ENCODE measurements around the gene ZFAND3. TPM values are rescaled to one million over a fixed set of nuclear protein-coding genes. Genes with fewer than 3 reads are reported as not detected.
A peak's percentile ranks its signal among the peaks of the same experiment; 100 is the strongest.

ZFAND3 gene, protein sequence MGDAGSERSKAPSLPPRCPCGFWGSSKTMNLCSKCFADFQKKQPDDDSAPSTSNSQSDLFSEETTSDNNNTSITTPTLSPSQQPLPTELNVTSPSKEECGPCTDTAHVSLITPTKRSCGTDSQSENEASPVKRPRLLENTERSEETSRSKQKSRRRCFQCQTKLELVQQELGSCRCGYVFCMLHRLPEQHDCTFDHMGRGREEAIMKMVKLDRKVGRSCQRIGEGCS
- total RNA-seq (2021; fragmentation: NEBNext Ultra II Directional; extraction: Animal tissue kit (Norgen Biotek cat#: 25700)) = 10 to 100 TPM; 75.2 to 93.2 (median 87.0) TPM
- long read RNA-seq, partial matches to known transcripts = 2 of 17 reads
- long read RNA-seq, other reads (novel, unspliced or antisense) = 12 of 17 reads

DNA sequence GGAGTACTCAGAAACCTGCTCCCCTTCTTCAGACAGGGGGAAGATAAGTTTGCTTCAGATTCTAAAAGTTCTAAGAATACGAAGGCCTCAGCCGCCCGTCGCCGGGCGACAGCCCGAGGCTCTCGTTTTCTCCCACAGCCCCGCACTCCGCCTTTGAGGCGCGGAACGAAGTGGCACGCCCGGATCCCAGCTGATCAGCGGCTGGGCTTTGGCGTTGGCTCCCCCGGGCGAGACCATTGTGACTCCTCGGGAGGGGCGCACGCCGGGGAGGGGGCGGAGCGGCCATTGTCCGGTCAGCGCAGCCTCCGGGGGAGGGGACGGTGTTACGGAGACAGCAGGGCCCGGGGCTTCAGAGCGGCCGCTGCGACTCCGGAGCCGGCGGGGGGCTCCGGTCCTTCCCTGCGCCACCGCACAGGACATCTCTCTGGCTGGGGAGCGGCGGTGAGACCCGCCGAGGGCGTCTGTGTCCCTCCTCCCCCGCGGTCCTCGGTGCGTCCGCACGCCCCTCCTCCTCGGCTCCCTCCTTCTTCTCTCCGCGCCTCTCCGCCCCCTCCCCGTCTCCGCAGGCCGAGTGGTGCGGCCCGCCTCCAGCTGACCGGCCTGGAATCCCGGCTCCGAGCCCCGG, at the start of gene ZFAND3:
Gene ZFAND3, plus strand, starts transcription at position 551 of the 625 bp plus-strand sequence. CDS start 219 bp downstream, outside the sequence.
- Mint-ChIP-seq H3K4me3 (peak within 1 kb of the TSS; percentile 95), H3K36me3 (ENCODE audit: low read depth) (no peaks in the 10 kb centered on the region), H3K27ac (peak within 1 kb of the TSS; percentile 97), H3K9me3 (no peaks in the 10 kb centered on the region), H3K27me3 (ENCODE audit: insufficient read depth) (no peaks in the 10 kb centered on the region), H3K4me1 (ENCODE audit: low read depth) (peaks cover 40% of the 10 kb centered on the region)
- peak; percentile 95 for DNase-seq
- TF ChIP-seq CTCF (IDR thresholded peaks at IDR 0.05) = no peak

DNA sequence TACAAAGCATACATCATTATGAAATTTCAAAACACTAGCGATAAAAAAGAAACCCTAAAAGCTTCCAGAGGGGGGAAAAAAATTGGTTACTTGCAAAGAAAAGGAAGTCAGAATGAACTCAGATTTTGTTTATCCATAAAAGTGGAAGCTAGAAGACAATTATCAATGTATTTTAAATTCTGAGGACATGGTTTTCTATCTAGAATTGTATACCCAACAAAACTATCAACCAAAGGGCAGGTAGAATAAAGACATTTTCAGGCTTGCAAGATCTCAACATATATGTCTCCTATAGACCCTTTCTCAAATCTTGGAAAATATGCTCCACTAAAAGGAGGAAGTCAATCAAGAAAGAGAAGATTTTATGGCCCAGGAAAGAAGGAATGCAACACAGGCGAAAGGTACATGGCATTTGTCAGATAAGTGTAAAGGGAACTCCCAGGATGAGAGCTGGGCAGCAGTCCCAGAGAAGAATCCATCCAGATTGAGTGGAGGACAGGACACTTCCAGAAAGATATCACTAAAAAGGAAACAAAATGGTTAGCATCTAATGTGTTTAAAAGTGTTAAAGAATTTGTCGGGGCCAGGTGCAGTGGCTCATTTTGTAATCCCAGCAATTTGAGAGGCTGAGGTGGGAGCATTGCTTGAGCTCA, 45.4 kb upstream of the ZFAND3 start:
- no peak overlapping the region for H3K4me3 Mint-ChIP-seq
- peaks cover 20% of the 10 kb centered on the region for H3K27me3 Mint-ChIP-seq (ENCODE audit: insufficient read depth)
- H3K36me3 Mint-ChIP-seq (ENCODE audit: low read depth) = no peaks in the 10 kb centered on the region; the same call in 1 of the 2 replicates
- no peaks in the 10 kb centered on the region for H3K4me1 Mint-ChIP-seq (ENCODE audit: low read depth)
- DNase-seq = no peak
- H3K9me3 Mint-ChIP-seq = no peaks in the 10 kb centered on the region
- no peak overlapping the region for H3K27ac Mint-ChIP-seq
- TF ChIP-seq CTCF (IDR thresholded peaks at IDR 0.05) = no peak

DNA sequence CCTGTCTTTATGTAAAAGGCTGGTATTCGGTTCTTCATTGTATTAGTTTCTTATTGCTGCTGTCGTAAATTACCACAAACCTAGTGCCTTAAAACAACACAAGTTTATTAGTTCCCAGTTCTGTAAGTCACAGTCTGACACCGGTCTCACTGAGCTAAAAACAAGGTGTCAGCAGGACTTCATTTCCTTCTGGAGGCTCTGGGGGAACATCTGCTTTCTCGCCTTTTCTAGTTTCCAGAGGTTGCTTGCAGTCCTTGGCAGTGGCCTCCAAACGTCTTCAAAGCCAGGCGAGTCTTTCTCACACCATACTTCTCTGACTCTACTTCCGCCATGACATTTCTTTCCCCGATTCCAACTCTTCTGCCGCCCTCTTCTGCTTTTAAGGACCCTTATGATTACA, 43.0 kb upstream of the ZFAND3 start:
- Mint-ChIP-seq H3K4me3 (no peak overlapping the region), H3K27ac (no peak overlapping the region), H3K9me3 (no peaks in the 10 kb centered on the region), H3K36me3 (ENCODE audit: low read depth) (no peaks in the 10 kb centered on the region; the same call in 1 of the 2 replicates), H3K4me1 (ENCODE audit: low read depth) (no peaks in the 10 kb centered on the region), H3K27me3 (ENCODE audit: insufficient read depth) (peaks cover 16% of the 10 kb centered on the region)
- TF ChIP-seq CTCF (IDR thresholded peaks at IDR 0.05) = no peak
- no peak for DNase-seq

GRCh38 chr6:37777272-37777834, 42.2 kb upstream of the ZFAND3 start:
- Mint-ChIP-seq H3K36me3 (ENCODE audit: low read depth) (no peaks in the 10 kb centered on the region; the same call in 1 of the 2 replicates), H3K9me3 (no peaks in the 10 kb centered on the region), H3K27me3 (ENCODE audit: insufficient read depth) (peaks cover 16% of the 10 kb centered on the region), H3K4me3 (no peak overlapping the region), H3K27ac (no peak overlapping the region), H3K4me1 (ENCODE audit: low read depth) (no peaks in the 10 kb centered on the region)
- no peak for DNase-seq
- no peak for TF ChIP-seq CTCF (IDR thresholded peaks at IDR 0.05)

DNA sequence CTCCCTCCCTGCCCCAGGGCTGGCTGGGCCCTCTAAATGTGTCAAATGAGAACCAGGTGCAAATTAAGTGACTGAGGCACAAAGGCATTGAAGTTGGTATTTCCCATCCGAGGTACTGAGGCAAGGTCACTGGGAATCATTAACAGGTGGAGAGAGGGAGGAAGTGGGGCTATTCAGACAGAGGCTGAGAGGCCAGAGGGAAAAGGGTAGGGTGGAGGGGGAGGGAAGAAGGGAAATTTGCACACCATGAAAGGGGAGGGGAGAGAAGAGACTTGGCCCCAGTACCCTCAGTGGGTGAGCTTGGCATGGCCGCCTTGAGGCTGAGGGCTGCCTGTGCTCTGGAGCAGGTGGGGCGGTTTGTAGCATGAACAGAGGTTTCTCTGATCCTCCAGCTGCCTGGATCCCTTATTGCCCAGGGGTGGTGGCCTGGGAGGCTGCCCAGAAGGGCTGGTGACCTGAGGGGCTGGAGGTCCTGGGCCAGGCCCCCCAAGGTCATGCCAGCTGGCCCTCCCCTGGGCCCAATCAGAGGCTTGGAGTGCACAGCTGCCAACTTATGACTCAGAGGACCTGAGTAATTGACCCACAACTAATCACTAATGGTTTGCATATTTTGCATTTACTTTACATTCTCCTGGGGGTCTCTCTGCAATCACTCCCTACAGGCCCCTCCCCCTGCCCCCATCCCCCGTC, 40.3 kb upstream of the ZFAND3 start:
- Mint-ChIP-seq H3K36me3 (ENCODE audit: low read depth) (no peaks in the 10 kb centered on the region; the same call in 1 of the 2 replicates), H3K9me3 (no peaks in the 10 kb centered on the region), H3K27me3 (ENCODE audit: insufficient read depth) (peaks cover 13% of the 10 kb centered on the region), H3K4me3 (no peak overlapping the region), H3K27ac (no peak overlapping the region), H3K4me1 (ENCODE audit: low read depth) (peaks cover 16% of the 10 kb centered on the region)
- no peak for TF ChIP-seq CTCF (IDR thresholded peaks at IDR 0.05)
- DNase-seq = no peak
